ENCODE data around the gene SLC45A1. TPM values are rescaled to one million over a fixed set of nuclear protein-coding genes. Genes with fewer than 3 reads are reported as not detected.

SLC45A1 gene
- total RNA-seq, 1 donor from 2014 or later = 0.79 TPM

DNA sequence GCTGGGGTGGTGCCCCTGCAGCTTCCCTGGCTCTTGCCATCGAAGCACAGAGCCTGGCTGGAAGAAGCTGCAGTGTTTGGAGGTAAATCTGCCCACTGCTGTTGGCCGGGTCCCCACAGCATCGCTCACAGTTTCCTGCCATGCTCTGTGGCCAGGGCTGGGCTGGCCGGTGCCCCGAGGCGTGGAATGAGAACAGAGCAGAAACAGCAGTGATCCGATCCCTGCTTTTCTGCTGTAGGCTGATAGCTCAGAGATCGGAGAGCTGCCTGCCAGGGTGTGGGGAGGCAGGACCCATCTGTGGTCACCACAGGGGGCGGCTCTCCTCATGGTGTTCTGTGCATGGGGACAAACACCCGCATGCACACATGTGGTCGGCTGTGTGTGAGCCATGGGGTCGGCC, 11.5 kb downstream of the SLC45A1 start:
- DNase-seq (ENCODE audit: low read depth) = no peak
- H3K27me3 ChIP-seq (ENCODE audit: control insufficient read depth, insufficient read depth, low read length) = no peaks in the 10 kb centered on the region
- no peak overlapping the region for H3K4me3 ChIP-seq (ENCODE audit: low read depth, low read length)
- TF ChIP-seq, protein P1, sequence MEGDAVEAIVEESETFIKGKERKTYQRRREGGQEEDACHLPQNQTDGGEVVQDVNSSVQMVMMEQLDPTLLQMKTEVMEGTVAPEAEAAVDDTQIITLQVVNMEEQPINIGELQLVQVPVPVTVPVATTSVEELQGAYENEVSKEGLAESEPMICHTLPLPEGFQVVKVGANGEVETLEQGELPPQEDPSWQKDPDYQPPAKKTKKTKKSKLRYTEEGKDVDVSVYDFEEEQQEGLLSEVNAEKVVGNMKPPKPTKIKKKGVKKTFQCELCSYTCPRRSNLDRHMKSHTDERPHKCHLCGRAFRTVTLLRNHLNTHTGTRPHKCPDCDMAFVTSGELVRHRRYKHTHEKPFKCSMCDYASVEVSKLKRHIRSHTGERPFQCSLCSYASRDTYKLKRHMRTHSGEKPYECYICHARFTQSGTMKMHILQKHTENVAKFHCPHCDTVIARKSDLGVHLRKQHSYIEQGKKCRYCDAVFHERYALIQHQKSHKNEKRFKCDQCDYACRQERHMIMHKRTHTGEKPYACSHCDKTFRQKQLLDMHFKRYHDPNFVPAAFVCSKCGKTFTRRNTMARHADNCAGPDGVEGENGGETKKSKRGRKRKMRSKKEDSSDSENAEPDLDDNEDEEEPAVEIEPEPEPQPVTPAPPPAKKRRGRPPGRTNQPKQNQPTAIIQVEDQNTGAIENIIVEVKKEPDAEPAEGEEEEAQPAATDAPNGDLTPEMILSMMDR (IDR thresholded peaks at IDR 0.05; ENCODE audit: insufficient read depth, low read length, poor library complexity, severe bottlenecking) = no peak
- H3K36me3 ChIP-seq (ENCODE audit: control insufficient read depth, insufficient read depth, low read length) = no peaks in the 10 kb centered on the region

- DNase-seq (ENCODE audit: low read depth) = no peak
- Histone ChIP-seq H3K4me3 (ENCODE audit: low read depth, low read length) (no peak overlapping the region), H3K36me3 (ENCODE audit: control insufficient read depth, insufficient read depth, low read length) (no peaks in the 10 kb centered on the region), H3K27me3 (ENCODE audit: control insufficient read depth, insufficient read depth, low read length) (no peaks in the 10 kb centered on the region)
- TF ChIP-seq, protein P1 (IDR thresholded peaks at IDR 0.05; ENCODE audit: insufficient read depth, low read length, poor library complexity, severe bottlenecking) = no peak
Observed at GRCh38 chr1:8329858-8330257, 11.9 kb downstream of the SLC45A1 start.

- TF ChIP-seq, protein P1 (IDR thresholded peaks at IDR 0.05; ENCODE audit: insufficient read depth, low read length, poor library complexity, severe bottlenecking) = no peak
- no peaks in the 10 kb centered on the region for H3K36me3 ChIP-seq (ENCODE audit: control insufficient read depth, insufficient read depth, low read length)
- no peak overlapping the region for H3K4me3 ChIP-seq (ENCODE audit: low read depth, low read length)
- H3K27me3 ChIP-seq (ENCODE audit: control insufficient read depth, insufficient read depth, low read length) = no peaks in the 10 kb centered on the region
- DNase-seq (ENCODE audit: low read depth) = no peak
Observed at GRCh38 chr1:8330271-8331125, 12.6 kb downstream of the SLC45A1 start.

- DNase-seq (ENCODE audit: low read depth) = no peak
Observed at GRCh38 chr1:8332806-8333205, 14.9 kb downstream of the SLC45A1 start.

GRCh38 chr1:8333246-8333987, 15.5 kb downstream of the SLC45A1 start:
- no peaks in the 10 kb centered on the region for H3K27me3 ChIP-seq (ENCODE audit: control insufficient read depth, insufficient read depth, low read length)
- DNase-seq (ENCODE audit: low read depth) = no peak
- no peak overlapping the region for H3K4me3 ChIP-seq (ENCODE audit: low read depth, low read length)
- TF ChIP-seq, protein P1 (IDR thresholded peaks at IDR 0.05; ENCODE audit: insufficient read depth, low read length, poor library complexity, severe bottlenecking) = no peak
- H3K36me3 ChIP-seq (ENCODE audit: control insufficient read depth, insufficient read depth, low read length) = no peaks in the 10 kb centered on the region

More at GRCh38 chr1:8332806-8333205, 14.9 kb downstream of the SLC45A1 start:
- TF ChIP-seq, protein P1 (IDR thresholded peaks at IDR 0.05; ENCODE audit: insufficient read depth, low read length, poor library complexity, severe bottlenecking) = no peak
- Histone ChIP-seq H3K36me3 (ENCODE audit: control insufficient read depth, insufficient read depth, low read length) (no peaks in the 10 kb centered on the region), H3K27me3 (ENCODE audit: control insufficient read depth, insufficient read depth, low read length) (no peaks in the 10 kb centered on the region), H3K4me3 (ENCODE audit: low read depth, low read length) (no peak overlapping the region)
